ENCODE results near the gene SPINT4. TPM values are rescaled to one million over a fixed set of nuclear protein-coding genes. Genes with fewer than 3 reads are reported as not detected.
"Not testable (repeated sequence)": the region's sequence is repeated elsewhere in the genome, so short reads cannot be mapped to it uniquely, and the experiment has no call there.

SPINT4 gene
- total RNA-seq, result not detected in 2 replicates

GRCh38 chr20:45722047-45722446 is at the start of gene SPINT4:
Gene SPINT4, plus strand, starts transcription at chr20:45722347. Its CDS starts 21 bp downstream, at chr20:45722368.
- intact Hi-C loops (cut with micrococcal nuclease), result no loop called here

- intact Hi-C loops (cut with micrococcal nuclease), result no loop called here
Measured at GRCh38 chr20:45672765-45673164, 49.4 kb upstream of the SPINT4 start.

GRCh38 chr20:45679650-45680049 is 42.5 kb upstream of the SPINT4 start:
- intact Hi-C loops (cut with micrococcal nuclease), result no loop called here

GRCh38 chr20:45685896-45686295 is 36.3 kb upstream of the SPINT4 start:
- intact Hi-C loops (cut with micrococcal nuclease), result no loop called here

- intact Hi-C loops (cut with micrococcal nuclease), result not testable (repeated sequence)
Measured at GRCh38 chr20:45693346-45693745, 28.8 kb upstream of the SPINT4 start.

GRCh38 chr20:45695496-45695895 is 26.7 kb upstream of the SPINT4 start:
- intact Hi-C loops (cut with micrococcal nuclease), result no loop called here

GRCh38 chr20:45701104-45701503 is 21.0 kb upstream of the SPINT4 start:
- intact Hi-C loops (cut with micrococcal nuclease), result no loop called here

- intact Hi-C loops (cut with micrococcal nuclease), result no loop called here
Measured at GRCh38 chr20:45701873-45702272, 20.3 kb upstream of the SPINT4 start, which contains the start of gene WFDC13. Gene WFDC13, plus strand, starts transcription at chr20:45702038. Its CDS starts 86 bp downstream, at chr20:45702124.

GRCh38 chr20:45704969-45705637 is 17.0 kb upstream of the SPINT4 start, which contains the start of gene WFDC10B:
Gene WFDC10B, minus strand, starts transcription at chr20:45705019. Its CDS starts 19,027 bp downstream, at chr20:45685992.
- intact Hi-C loops (cut with micrococcal nuclease), result no loop called here

GRCh38 chr20:45716141-45716688 is 5.9 kb upstream of the SPINT4 start:
- intact Hi-C loops (cut with micrococcal nuclease), result not testable (repeated sequence)

- intact Hi-C loops (cut with micrococcal nuclease), result no loop called here
Measured at GRCh38 chr20:45725134-45725533, 3.0 kb downstream of the SPINT4 start.

GRCh38 chr20:45727044-45727443 is 4.9 kb downstream of the SPINT4 start:
- intact Hi-C loops (cut with micrococcal nuclease), result no loop called here

- intact Hi-C loops (cut with micrococcal nuclease), result no loop called here
Measured at GRCh38 chr20:45732199-45732598, 10.1 kb downstream of the SPINT4 start.

- intact Hi-C loops (cut with micrococcal nuclease), result no loop called here
Measured at GRCh38 chr20:45735552-45735951, 13.4 kb downstream of the SPINT4 start.

- intact Hi-C loops (cut with micrococcal nuclease), result no loop called here
Measured at GRCh38 chr20:45735988-45736387, 13.8 kb downstream of the SPINT4 start.

- intact Hi-C loops (cut with micrococcal nuclease), result no loop called here
Measured at GRCh38 chr20:45742596-45742995, 20.4 kb downstream of the SPINT4 start.

GRCh38 chr20:45745015-45745414 is 22.9 kb downstream of the SPINT4 start:
- intact Hi-C loops (cut with micrococcal nuclease), result no loop called here

- intact Hi-C loops (cut with micrococcal nuclease), result no loop called here
Measured at GRCh38 chr20:45751721-45752120, 29.6 kb downstream of the SPINT4 start.

- intact Hi-C loops (cut with micrococcal nuclease), result no loop called here
Measured at GRCh38 chr20:45752746-45753145, 30.6 kb downstream of the SPINT4 start.

- intact Hi-C loops (cut with micrococcal nuclease), result no loop called here
Measured at GRCh38 chr20:45758096-45758495, 35.9 kb downstream of the SPINT4 start.

GRCh38 chr20:45759921-45760320 is 37.8 kb downstream of the SPINT4 start:
- intact Hi-C loops (cut with micrococcal nuclease), result not testable (repeated sequence)

- intact Hi-C loops (cut with micrococcal nuclease), result not testable (repeated sequence)
Measured at GRCh38 chr20:45761966-45762365, 39.8 kb downstream of the SPINT4 start.

Measured in T-helper 2 cell treated with Interferon-gamma antibody and Interleukin-4, amounts not matched to agents 100 ng/mL and 5 ng/mL, for 36 hours (primary cell).